ENCODE measurements around the gene PADI2. TPM values are rescaled to one million over a fixed set of nuclear protein-coding genes. Genes with fewer than 3 reads are reported as not detected.

Gene PADI2
- total RNA-seq, 1 experiment from 2014 or later, result 3.0 TPM

- Histone ChIP-seq H3K14ac (ENCODE audit: insufficient read depth, low read length) (no peak overlapping the region; the same call in 1 of the 2 replicates), H2BK20ac (ENCODE audit: low read depth, low read length, poor library complexity, severe bottlenecking) (no peak overlapping the region), H3K4me2 (ENCODE audit: insufficient read depth, insufficient read length, low read length) (no peak overlapping the region), H3K9me3 (ENCODE audit: control insufficient read depth, low read depth, low read length) (no peaks in the 10 kb centered on the region), H2BK5ac (ENCODE audit: insufficient read length, low read length) (no peak overlapping the region), H4K20me1 (ENCODE audit: control insufficient read depth, insufficient read depth, insufficient read length) (no peaks in the 10 kb centered on the region), H2AFZ (ENCODE audit: low read length) (no peak overlapping the region), H3T11ph (ENCODE audit: low read length) (no peak overlapping the region), H3K27ac (ENCODE audit: insufficient read length, low read depth, low read length) (no peak overlapping the region), H4K8ac (replicated peaks; ENCODE audit: insufficient read length, low read depth, low read length) (no peak overlapping the region), H3K23me2 (ENCODE audit: insufficient read length, low read depth, low read length, poor library complexity, severe bottlenecking) (no peaks in the 10 kb centered on the region), H3K4me1 (ENCODE audit: insufficient read depth, low read length) (no peaks in the 10 kb centered on the region), H3K18ac (ENCODE audit: insufficient read length, low read depth, low read length) (no peak overlapping the region), H3K79me1 (ENCODE audit: insufficient read depth, low read depth, low read length, poor library complexity, severe bottlenecking) (no peaks in the 10 kb centered on the region), H4K91ac (ENCODE audit: insufficient read length, low read depth, low read length) (no peak overlapping the region), H3K4ac (ENCODE audit: low read depth, low read length) (no peak overlapping the region), H3K56ac (ENCODE audit: insufficient read length, low read depth, low read length) (no peak overlapping the region), H2BK12ac (ENCODE audit: insufficient read length, low read depth, low read length) (no peak overlapping the region), H2BK120ac (ENCODE audit: low read depth, low read length, poor library complexity, severe bottlenecking) (no peak overlapping the region), H3K9ac (ENCODE audit: extremely low read depth, insufficient read length, low read length) (no peak overlapping the region), H2BK15ac (ENCODE audit: low read depth, low read length) (no peak overlapping the region), H2AK5ac (ENCODE audit: insufficient read length, low read length) (no peak overlapping the region), H3K23ac (ENCODE audit: insufficient read length, low read depth, low read length) (peak overlapping the region; percentile 17), H3K27me3 (ENCODE audit: insufficient read depth, low read length) (no peaks in the 10 kb centered on the region), H3K79me2 (ENCODE audit: insufficient read depth, low read length) (no peaks in the 10 kb centered on the region), H4K5ac (ENCODE audit: insufficient read length, low read depth, low read length) (no peak overlapping the region)
- WGBS (ENCODE audit: extremely low coverage, insufficient read length, low lambda C conversion rate), result no CpG with 5 or more reads among the region's 6 CpGs
- H3K4me1 Mint-ChIP-seq, result 0 out of 4 replicates have a peak, but pooled peaks cover 0 to 3% of the 10 kb centered on the region in 2 experiments
- TF ChIP-seq CTCF (conservative IDR thresholded peaks at IDR 0.05), result no peak
- no peak for DNase-seq
- H3K36me3 Mint-ChIP-seq (ENCODE audit: insufficient read depth in 1 of 3, low read depth in 3 of 3), result no peaks in the 10 kb centered on the region
- no peak overlapping the region for H3K4me3 Mint-ChIP-seq
- H3K27ac Mint-ChIP-seq, result peak overlapping the region in 1 of 3 experiments; percentile 13; a peak in 1 of 7 replicates
- H3K27me3 Mint-ChIP-seq (ENCODE audit: low read depth), result peaks cover 25% of the 10 kb centered on the region
- H3K9me3 Mint-ChIP-seq, result no peaks in the 10 kb centered on the region
These were observed 7.2 kb downstream of the PADI2 start for GRCh38 chr1:17112076-17112475.
